SK-N-SH (cell line): ENCODE measurements around the gene GPLD1. TPM values are rescaled to one million over a fixed set of nuclear protein-coding genes. Genes with fewer than 3 reads are reported as not detected.

Experiments used
- CTCF ChIA-PET: fragments of 300-600, 350-600 bp; formaldehyde crosslinking; extraction: SDS; loops from one replicate; lab custom pipeline; 2021; lab: Yijun Ruan, JAX
- POLR2A ChIA-PET: fragments of 350-600 bp; sonication (Branson Sonifier 250); formaldehyde crosslinking; extraction: SDS; loops from one replicate; lab custom pipeline; 2020; ENCODE audit warnings: antibody characterized with exemption, inconsistent platforms; lab: Yijun Ruan, JAX
- DNase-seq: peaks from one replicate; pipeline ENCODE4 v3.0.0; 2012
- H2AFZ ChIP-seq: fragments of 200-600 bp; sonication (generic); 2 replicates; pipeline ENCODE4 v1.8.1; 2016; ENCODE audit warnings: antibody characterized with exemption, mild to moderate bottlenecking, low read depth
- H3F3A ChIP-seq: fragments of 200-600 bp; sonication (generic); replicated peaks from 2 replicates; pipeline ENCODE3; 2016; ENCODE audit warnings: antibody characterized with exemption, mild to moderate bottlenecking; ENCODE audit not compliant: insufficient read depth
- H3K27ac ChIP-seq, 2 experiments: fragments of 200-500 bp in 1 of 2; fragments of 200-600 bp in 1 of 2; sonication (Bioruptor generic) in 1 of 2; sonication (generic), shearing (Covaris generic) in 1 of 2; 2 replicates each; pipeline versions ENCODE4 v1.5.1 to v1.6.1; 2014 to 2016; ENCODE audit warnings: low read depth in 2 of 2, inconsistent platforms in 1 of 2, low read length in 1 of 2, mild to moderate bottlenecking in 1 of 2, mixed read lengths in 1 of 2
- H3K27me3 ChIP-seq: fragments of 200-600 bp; sonication (generic), shearing (Covaris generic); 2 replicates; pipeline ENCODE4 v1.6.1; 2016; ENCODE audit warnings: mixed run types; ENCODE audit not compliant: insufficient read depth
- H3K36me3 ChIP-seq, 2 experiments: fragments of 200-500 bp in 1 of 2; fragments of 200-600 bp in 1 of 2; sonication (Bioruptor generic) in 1 of 2; sonication (generic) in 1 of 2; replicated peaks in 1 of 2; 2 replicates each; pipeline versions ENCODE3 to v1.5.1; 2014 to 2016; ENCODE audit warnings: low read length in 1 of 2, mild to moderate bottlenecking in 1 of 2; ENCODE audit not compliant: insufficient read depth in 2 of 2, control insufficient read depth in 1 of 2
- H3K4me1 ChIP-seq, 2 experiments: fragments of 200-500 bp in 1 of 2; fragments of 200-600 bp in 1 of 2; sonication (Bioruptor generic) in 1 of 2; sonication (generic), shearing (Covaris generic) in 1 of 2; 2 replicates each; pipeline versions ENCODE4 v1.5.1 to v1.6.1; 2014 to 2016; ENCODE audit warnings: low read depth in 1 of 2, low read length in 1 of 2, mixed run types in 1 of 2; ENCODE audit not compliant: insufficient read depth in 2 of 2, control insufficient read depth in 1 of 2
- H3K4me2 ChIP-seq: fragments of 200-600 bp; sonication (generic), shearing (Covaris generic); 2 replicates; pipeline ENCODE4 v1.6.1; 2017; ENCODE audit warnings: mixed run types
- H3K4me3 ChIP-seq, 2 experiments: fragments of 200-500 bp in 1 of 2; fragments of 200-600 bp in 1 of 2; sonication (Bioruptor generic) in 1 of 2; sonication (generic), shearing (Covaris generic) in 1 of 2; 2 replicates each; pipeline versions ENCODE4 v1.5.1 to v1.8.1; 2014 to 2016; ENCODE audit warnings: low read depth in 2 of 2, inconsistent platforms in 1 of 2, low read length in 1 of 2, mild to moderate bottlenecking in 1 of 2, mixed read lengths in 1 of 2, moderate library complexity in 1 of 2
- H3K79me2 ChIP-seq: fragments of 200-600 bp; sonication (generic); 2 replicates; pipeline ENCODE4 v1.8.1; 2017; ENCODE audit warnings: mild to moderate bottlenecking; ENCODE audit not compliant: insufficient read depth
- H3K9ac ChIP-seq: fragments of 200-600 bp; sonication (generic); 2 replicates; pipeline ENCODE4 v1.6.1; 2017; ENCODE audit warnings: mixed run types
- H3K9me2 ChIP-seq: fragments of 200-600 bp; sonication (generic); 2 replicates; pipeline ENCODE4 v1.6.1; 2017; ENCODE audit warnings: mixed run types
- H3K9me3 ChIP-seq: fragments of 200-600 bp; sonication (generic); 2 replicates; pipeline ENCODE4 v1.6.1; 2017; ENCODE audit warnings: mixed run types, mild to moderate bottlenecking, moderate library complexity
- H4K20me1 ChIP-seq: fragments of 200-600 bp; sonication (generic); 2 replicates; pipeline ENCODE4 v1.6.1; 2017; ENCODE audit warnings: mild to moderate bottlenecking, mixed run types; ENCODE audit not compliant: insufficient read depth
- ELF1 ChIP-seq: IDR thresholded peaks from 2 replicates; pipeline ENCODE4 v1.4.0; 2012
- EZH2phosphoT487 ChIP-seq: fragments of 200-600 bp; sonication (generic); IDR thresholded peaks from 2 replicates; pipeline ENCODE4 v1.6.1; 2017; ENCODE audit warnings: low read depth, mixed run types, mild to moderate bottlenecking, antibody characterized with exemption, moderate library complexity, borderline replicate concordance
- GABPA ChIP-seq: IDR thresholded peaks from 2 replicates; pipeline ENCODE4 v1.4.0; 2012; ENCODE audit warnings: low read depth, mild to moderate bottlenecking
- GATA2 ChIP-seq: sonication (generic); formaldehyde crosslinking; IDR thresholded peaks from 2 replicates; pipeline ENCODE4 v1.5.0; 2020; ENCODE audit warnings: mild to moderate bottlenecking, missing genetic modification reagents
- IRF3 ChIP-seq: fragments of 150-350 bp; IDR thresholded peaks from 2 replicates; pipeline ENCODE4 v1.6.1; 2016; ENCODE audit warnings: mild to moderate bottlenecking, low read depth, low read length
- JUND ChIP-seq: IDR thresholded peaks from 2 replicates; pipeline ENCODE4 v1.4.0; 2012
- MAX ChIP-seq: IDR thresholded peaks from 2 replicates; pipeline ENCODE4 v1.4.0; 2012; ENCODE audit warnings: low read depth
- MEF2A ChIP-seq: IDR thresholded peaks from 2 replicates; pipeline ENCODE4 v1.4.0; 2012; ENCODE audit warnings: low read depth, borderline replicate concordance
- NFIC ChIP-seq: IDR thresholded peaks from 2 replicates; pipeline ENCODE4 v1.4.0; 2012; ENCODE audit warnings: borderline replicate concordance
- RAD21 ChIP-seq: IDR thresholded peaks from 2 replicates; pipeline ENCODE4 v1.6.1; 2012; ENCODE audit warnings: mild to moderate bottlenecking, low read length
- RCOR1 ChIP-seq: fragments of 150-350 bp; IDR thresholded peaks from 2 replicates; pipeline ENCODE4 v1.6.1; 2017; ENCODE audit warnings: antibody characterized with exemption, low read length
- SIN3A ChIP-seq: IDR thresholded peaks from 2 replicates; pipeline ENCODE4 v1.6.1; 2012; ENCODE audit warnings: low read depth, mild to moderate bottlenecking, low read length, moderate library complexity, borderline replicate concordance
- SMC3 ChIP-seq: IDR thresholded peaks from 2 replicates; pipeline ENCODE4 v1.6.1; 2012; ENCODE audit warnings: low read depth, low read length, improper control_type of control experiment
- TEAD4 ChIP-seq: IDR thresholded peaks from 2 replicates; pipeline ENCODE4 v1.4.0; 2012; ENCODE audit warnings: mild to moderate bottlenecking, borderline replicate concordance; ENCODE audit not compliant: insufficient read depth
- USF1 ChIP-seq: IDR thresholded peaks from 2 replicates; pipeline ENCODE4 v1.4.0; 2012; ENCODE audit warnings: low read depth, borderline replicate concordance
- USF2 ChIP-seq: fragments of 150-350 bp; IDR thresholded peaks from 2 replicates; pipeline ENCODE4 v1.6.1; 2017; ENCODE audit warnings: antibody characterized with exemption, low read length, low read depth, borderline replicate concordance
- YY1 ChIP-seq: IDR thresholded peaks from 2 replicates; pipeline ENCODE4 v1.4.0; 2012; ENCODE audit warnings: low read depth, mild to moderate bottlenecking
- WGBS: methylation state at CpG from one replicate; pipeline ENCODE4 v1.1.6; 2017; ENCODE audit warnings: low lambda C conversion rate; 5-methylcytosine and 5-hydroxymethylcytosine counted together
- polyA plus RNA-seq, 3 experiments: library from polyadenylated mRNA; depleted of rRNA; stranded (reverse); fragments of >200 nt; gene quantifications; 2 replicates each; pipeline ENCODE4 v1.2.3, GENCODE V29; 2012

GPLD1 gene
- polyA plus RNA-seq, 1 of the 3 experiments (the other 2 are of a cell fraction): 0.94 TPM

DNA sequence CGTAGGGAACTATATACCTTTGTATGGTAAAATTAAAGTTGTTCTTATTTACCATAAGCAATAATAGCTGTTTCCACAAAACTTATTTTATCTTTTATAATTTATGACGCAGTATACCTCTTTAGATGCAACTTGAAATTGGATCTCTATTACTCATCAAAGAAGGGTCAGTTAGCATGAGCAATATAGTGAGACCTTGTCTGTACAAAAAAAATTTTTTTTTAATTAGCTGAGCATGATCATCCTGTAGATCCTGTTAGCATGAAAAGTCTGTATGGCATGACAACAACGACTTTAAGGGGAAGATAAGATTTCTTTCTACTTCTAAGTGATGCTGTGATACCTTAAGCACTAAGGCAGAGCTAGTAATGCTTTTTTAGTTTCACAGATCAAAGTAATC lies 11.3 kb upstream of the GPLD1 start:
- H3K79me2 ChIP-seq: no peaks in the 10 kb centered on the region
- no peaks in the 10 kb centered on the region for H3K36me3 ChIP-seq
- DNase-seq: no peak
- H3K4me1 ChIP-seq: peaks cover 0 to 7% of the 10 kb centered on the region in 2 experiments; a peak in 1 of 4 replicates
- no peak overlapping the region for H3K4me3 ChIP-seq
- CTCF ChIA-PET: interaction anchor here (0.7 to 1.4 kb wide), 3 partner anchors 49 to 698 kb away, joined by 3 read pairs; no protein-coding TSS in a partner anchor
- no peak overlapping the region for H3K27ac ChIP-seq
- H2AFZ ChIP-seq: no peak overlapping the region
- H3K4me2 ChIP-seq: no peak overlapping the region
- POLR2A ChIA-PET: no interaction called here
- H3F3A ChIP-seq: no peaks in the 10 kb centered on the region
- H3K27me3 ChIP-seq: no peaks in the 10 kb centered on the region
- H3K9me2 ChIP-seq: no peaks in the 10 kb centered on the region
- no peaks in the 10 kb centered on the region for H4K20me1 ChIP-seq
- no peak overlapping the region for H3K9ac ChIP-seq
- WGBS: 74% methylated on average over 3 of the region's 3 CpGs
- TF ChIP-seq SMC3: no peak
- TF ChIP-seq JUND: no peak
- no peak for TF ChIP-seq YY1
- TF ChIP-seq RAD21: no peak
- no peak for TF ChIP-seq USF2
- TF ChIP-seq GABPA: no peak
- TF ChIP-seq NFIC: no peak
- TF ChIP-seq MEF2A: no peak
- TF ChIP-seq SIN3A: no peak
- no peak for TF ChIP-seq IRF3
- no peaks in the 10 kb centered on the region for H3K9me3 ChIP-seq

- DNase-seq: no peak
- no peak overlapping the region for H3K4me2 ChIP-seq
- WGBS: 83% methylated on average over 11 of the region's 11 CpGs
Observed at GRCh38 chr6:24497254-24497970, 8.0 kb upstream of the GPLD1 start.

More at GRCh38 chr6:24497254-24497970, 8.0 kb upstream of the GPLD1 start:
- H3K9me3 ChIP-seq: no peaks in the 10 kb centered on the region
- H4K20me1 ChIP-seq: no peaks in the 10 kb centered on the region
- ChIA-PET POLR2A (no interaction called here), CTCF (interaction anchor here (1.2 to 1.3 kb wide), 2 partner anchors 33 to 215 kb away, joined by 3 to 4 read pairs; no protein-coding TSS in a partner anchor)
- H3K36me3 ChIP-seq: no peaks in the 10 kb centered on the region
- no peak overlapping the region for H3K27ac ChIP-seq
- H3K79me2 ChIP-seq: no peaks in the 10 kb centered on the region
- no peaks in the 10 kb centered on the region for H3K9me2 ChIP-seq
- no peaks in the 10 kb centered on the region for H3F3A ChIP-seq
- peaks cover 0 to 10% of the 10 kb centered on the region in 2 experiments; a peak in 1 of 4 replicates for H3K4me1 ChIP-seq
- no peak for TF ChIP-seq GATA2 (CRISPR knock-in tag)
- TF ChIP-seq NFIC: no peak
- TF ChIP-seq MAX: no peak
- no peak for TF ChIP-seq SIN3A
- no peak for TF ChIP-seq EZH2phosphoT487
- TF ChIP-seq SMC3: no peak
- TF ChIP-seq YY1: no peak
- TF ChIP-seq JUND: no peak
- no peak for TF ChIP-seq ELF1
- no peak for TF ChIP-seq RCOR1
- no peak for TF ChIP-seq TEAD4
- TF ChIP-seq USF1: no peak
- TF ChIP-seq IRF3: no peak
- H3K9ac ChIP-seq: no peak overlapping the region
- H3K4me3 ChIP-seq: no peak overlapping the region
- no peaks in the 10 kb centered on the region for H3K27me3 ChIP-seq
- no peak overlapping the region for H2AFZ ChIP-seq
